Airway epithelial cell (primary cell): ENCODE data around the gene XNDC1N. TPM values are rescaled to one million over a fixed set of nuclear protein-coding genes. Genes with fewer than 3 reads are reported as not detected.

Experiments
- total RNA-seq: library from RNA; depleted of rRNA; stranded (reverse); fragments of >200 nt; gene quantifications from 2 replicates; pipeline ENCODE4 v1.2.3, GENCODE V29; 2015

XNDC1N gene
- 2.2 and 4.7 TPM in 2 replicates for total RNA-seq

GRCh38 chr11:71927820-71928736 is at the start of gene XNDC1N:
XNDC1N (minus strand) TSS chr11:71928594; CDS start chr11:71923353, 5,241 bp downstream.

GRCh38 chr11:71928737-71929443 is 496 bp upstream of the XNDC1N start, which contains the start of gene RNF121:
RNF121 (plus strand) TSS chr11:71929046; CDS start chr11:71929062, 16 bp downstream.

Other genes with a start within 250 kb of the XNDC1N start
- not detected in 2 replicates for gene DEFB108B, start 95.4 kb downstream of the XNDC1N start, total RNA-seq
- not detected in 2 replicates for gene DEFB131B, start 50.1 kb downstream of the XNDC1N start, total RNA-seq
- gene RNF121, start 452 bp upstream of the XNDC1N start, total RNA-seq, result 25.0 and 25.3 TPM in 2 replicates
- gene IL18BP, start 70.3 kb upstream of the XNDC1N start, total RNA-seq, result 1.2 and 1.9 TPM in 2 replicates
- gene NUMA1, start 151.9 kb upstream of the XNDC1N start, total RNA-seq, result 109 and 146 TPM in 2 replicates
- gene LRRC51, start 152.3 kb upstream of the XNDC1N start, total RNA-seq, result 4.6 and 6.1 TPM in 2 replicates
- gene LAMTOR1, start 174.7 kb upstream of the XNDC1N start, total RNA-seq, result 139 and 169 TPM in 2 replicates
- gene TOMT, start 177.3 kb upstream of the XNDC1N start, total RNA-seq, result not detected in 2 replicates
- gene ANAPC15, start 184.1 kb upstream of the XNDC1N start, total RNA-seq, result 52.9 and 71.1 TPM in 2 replicates
- gene FOLR3, start 207.1 kb upstream of the XNDC1N start, total RNA-seq, result 0.21 TPM in 1 of 2 replicates, not detected in the other